RCC 7860 (cell line): ENCODE data around the gene ZNF438.
A peak's percentile ranks its signal among the peaks of the same experiment; 100 is the strongest.
"Not testable (repeated sequence)": the region's sequence is repeated elsewhere in the genome, so short reads cannot be mapped to it uniquely, and the experiment has no call there.

Experiments used
- DNase-seq: peaks from one replicate; pipeline ENCODE4 v3.0.0-alpha.2; 2015; ENCODE audit warnings: low spot score
- FAIRE-seq: peaks from 2 replicates; lab custom pipeline; 2012; peaks lifted over from hg19 to GRCh38; lab: Jason Lieb, UNC

The ZNF438 gene

DNA sequence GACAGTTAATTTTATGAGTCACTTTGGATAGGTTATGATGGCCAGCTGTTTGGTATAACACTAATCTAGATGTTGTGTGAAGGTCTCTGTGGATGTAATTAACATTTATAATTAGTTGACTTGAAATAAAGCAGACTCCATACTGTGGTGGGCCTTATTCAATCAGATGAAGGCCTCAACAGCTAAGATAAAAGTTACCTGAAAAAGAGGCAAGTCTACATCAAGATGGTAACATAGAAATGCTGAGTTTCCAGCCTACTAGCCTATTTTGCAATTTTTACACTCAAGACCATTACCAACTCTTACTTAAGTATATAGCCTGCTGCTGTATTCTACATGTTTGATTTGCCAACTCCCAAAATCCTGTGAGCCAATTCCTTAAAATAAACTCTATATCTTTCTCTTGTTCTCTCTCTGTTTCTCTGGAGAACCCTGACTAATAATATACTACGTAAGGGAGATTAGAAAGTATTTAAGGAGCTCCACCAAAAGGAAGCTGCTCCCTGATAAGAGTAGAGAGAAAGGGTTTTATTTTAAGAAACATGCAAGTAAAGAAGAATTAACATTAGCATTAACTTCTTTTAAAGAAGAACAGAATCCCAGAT lies 42.7 kb downstream of the ZNF438 start:
- DNase-seq (no peak), FAIRE-seq (no peak)

DNA sequence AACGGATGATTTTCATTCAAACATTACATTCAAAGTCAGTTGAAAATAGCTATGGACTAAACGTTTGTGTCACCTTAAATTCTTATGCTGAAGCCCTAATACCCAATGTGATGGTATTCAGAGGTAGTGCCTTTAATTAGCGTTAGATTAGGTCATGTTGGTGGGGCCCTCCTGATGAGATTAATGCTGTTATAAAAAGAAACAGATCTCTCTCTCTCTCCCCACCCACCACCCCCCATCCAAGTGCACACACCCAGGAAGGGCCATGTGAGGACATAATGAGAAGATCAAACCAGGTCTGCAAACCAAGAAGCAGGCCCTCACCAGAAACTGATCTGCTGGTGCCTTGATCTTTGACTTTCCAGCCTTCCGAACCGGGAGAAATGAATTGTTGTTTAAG lies 44.2 kb downstream of the ZNF438 start:
- DNase-seq (no peak), FAIRE-seq (no peak)

DNA sequence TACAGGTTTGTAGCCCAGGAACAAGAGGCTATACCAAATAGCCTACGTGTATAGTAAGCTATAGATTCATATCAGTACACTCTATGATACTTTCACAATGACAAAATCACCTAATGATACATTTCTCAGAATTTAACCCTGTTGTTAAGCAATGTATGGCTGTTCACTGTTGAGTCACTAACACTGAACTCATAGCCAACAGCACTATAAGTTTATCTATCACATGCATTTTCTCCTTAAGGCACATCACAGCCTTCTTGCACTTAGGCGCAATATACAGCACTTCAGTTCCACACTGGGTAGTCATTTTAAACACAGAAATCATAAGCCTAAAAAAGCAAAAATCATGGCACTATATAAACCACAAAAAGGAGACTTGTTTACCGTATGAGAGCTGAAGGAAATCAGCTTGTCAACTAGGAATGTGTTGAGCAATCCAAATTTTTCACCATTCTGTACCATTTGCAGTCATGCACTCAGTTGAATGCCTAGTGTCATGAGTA lies 45.6 kb downstream of the ZNF438 start:
- DNase-seq (no peak), FAIRE-seq (no peak)

DNA sequence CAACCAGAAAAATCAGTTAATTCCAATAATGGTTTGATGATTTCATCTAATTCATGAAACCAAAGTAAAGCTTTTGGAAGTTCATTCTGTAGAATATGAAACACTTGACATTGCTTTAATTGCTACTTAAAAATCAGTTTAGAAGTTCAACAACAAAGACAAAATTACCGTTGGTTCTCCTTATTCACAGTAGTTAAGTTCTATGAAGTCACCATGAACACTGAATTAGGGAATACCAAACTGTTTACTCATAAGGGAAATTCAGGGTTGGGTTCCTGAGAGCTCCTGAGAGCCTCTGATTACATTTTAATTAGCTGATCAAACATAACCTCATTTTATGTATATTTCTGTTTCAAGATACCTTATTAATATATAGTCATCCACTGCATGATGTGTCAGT lies 46.2 kb downstream of the ZNF438 start:
- FAIRE-seq = peak; percentile 30

DNA sequence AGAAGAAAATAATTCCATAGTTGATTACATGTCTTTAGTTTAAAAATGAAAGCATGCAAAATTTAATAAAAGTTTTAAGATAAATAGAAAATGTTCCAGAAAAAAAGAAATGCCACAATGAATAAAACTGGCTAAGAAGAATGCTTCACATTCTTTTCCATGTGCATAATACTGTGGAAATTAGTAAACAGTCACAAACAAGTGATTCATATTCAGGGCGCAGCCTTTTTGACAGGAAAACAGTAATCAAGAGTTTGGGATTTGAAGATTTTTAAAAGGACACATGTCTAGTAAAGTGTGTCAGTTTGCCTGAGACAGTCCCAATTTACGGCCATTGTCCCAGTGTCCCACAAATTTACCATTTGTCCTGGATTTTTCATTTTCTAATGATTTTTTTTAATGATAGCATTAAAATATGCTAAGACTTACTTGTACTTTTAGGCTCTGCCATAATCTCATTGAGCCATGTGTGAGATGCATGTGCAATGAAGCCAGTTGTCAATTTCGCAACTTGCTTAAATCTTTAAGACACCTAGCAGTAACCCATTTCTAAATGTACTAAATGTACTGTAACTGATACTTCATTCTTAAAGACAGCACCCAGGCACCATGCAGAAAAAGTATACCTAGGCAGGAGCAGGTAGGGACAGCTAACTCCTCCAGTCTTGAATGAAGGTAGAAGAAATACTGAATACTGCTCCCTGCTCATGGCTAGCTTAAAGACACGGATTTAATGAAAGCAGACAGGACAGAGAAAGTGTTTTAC lies 46.9 kb downstream of the ZNF438 start:
- DNase-seq (no peak), FAIRE-seq (no peak)

More for the DNA sequence above, 46.2 kb downstream of the ZNF438 start:
- DNase-seq = peak; percentile 38

DNA sequence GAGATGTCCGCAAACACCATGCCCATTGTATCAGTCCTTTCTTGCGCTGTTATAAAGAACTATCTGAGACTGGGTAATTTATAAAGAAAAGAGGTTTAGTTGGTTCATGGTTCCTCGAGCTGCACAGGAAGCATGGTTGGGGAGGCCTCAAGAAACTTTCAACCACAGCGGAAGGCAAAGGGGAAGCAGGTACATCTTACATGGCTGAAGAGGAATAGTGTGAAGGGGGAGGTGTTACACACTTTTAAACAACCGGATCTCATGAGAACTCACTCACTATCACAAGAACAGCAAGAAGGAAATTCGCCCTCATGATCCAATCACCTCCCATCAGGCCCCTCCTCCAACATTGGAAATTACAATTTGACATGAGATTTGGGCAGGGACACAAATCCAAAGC lies 48.5 kb downstream of the ZNF438 start:
- DNase-seq, FAIRE-seq: not testable (repeated sequence)

DNA sequence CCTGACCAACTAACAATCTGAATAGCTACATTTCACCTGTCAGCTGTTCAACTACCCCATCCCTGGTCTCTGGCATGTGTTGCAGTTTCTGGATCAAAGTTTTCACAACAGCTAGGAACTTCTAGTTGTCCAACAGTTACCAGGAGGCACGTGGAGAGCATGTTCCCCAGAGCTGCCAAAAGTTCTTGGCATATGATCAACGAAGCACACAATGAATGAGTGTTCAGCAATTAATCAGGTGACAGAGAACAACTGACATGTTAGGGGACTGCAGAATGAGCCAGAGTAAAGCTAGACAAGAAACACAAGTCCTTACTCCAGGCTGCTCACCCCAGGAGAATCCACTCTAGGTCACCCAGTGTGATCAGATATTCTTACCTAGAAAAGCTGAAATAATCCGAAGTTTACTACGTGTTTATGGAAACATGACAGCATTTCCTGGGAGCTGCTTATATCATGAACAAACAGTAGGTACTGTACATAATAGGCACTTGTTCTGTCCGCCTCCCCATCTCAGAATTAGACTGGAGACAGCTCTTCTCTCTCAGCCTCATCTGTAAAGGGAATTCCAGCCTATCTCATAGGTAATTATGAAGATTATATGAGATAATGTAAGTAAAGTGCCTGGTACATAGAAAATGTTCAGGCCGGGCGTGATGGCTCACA lies 50.6 kb downstream of the ZNF438 start:
- FAIRE-seq (no peak), DNase-seq (no peak)

DNA sequence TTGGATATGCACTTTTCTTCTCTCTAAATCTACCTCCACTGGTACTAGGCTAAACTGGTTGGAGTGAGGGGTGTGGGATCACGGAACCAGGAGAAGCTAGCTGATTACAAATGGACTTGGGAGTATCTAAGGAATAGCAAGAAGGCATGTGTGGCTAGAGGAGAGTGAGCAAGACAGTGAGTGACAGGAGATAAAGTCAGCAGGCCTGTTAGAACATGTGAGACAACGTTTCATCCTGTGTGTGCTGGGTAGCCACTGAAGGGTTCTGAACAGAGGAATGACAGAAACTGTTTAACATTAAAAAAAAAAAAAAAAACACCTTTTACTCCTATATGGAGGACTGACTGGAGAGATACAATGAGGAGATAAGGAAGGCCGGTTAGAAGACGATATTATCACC lies 51.7 kb downstream of the ZNF438 start:
- no peak for FAIRE-seq
- no peak for DNase-seq

DNA sequence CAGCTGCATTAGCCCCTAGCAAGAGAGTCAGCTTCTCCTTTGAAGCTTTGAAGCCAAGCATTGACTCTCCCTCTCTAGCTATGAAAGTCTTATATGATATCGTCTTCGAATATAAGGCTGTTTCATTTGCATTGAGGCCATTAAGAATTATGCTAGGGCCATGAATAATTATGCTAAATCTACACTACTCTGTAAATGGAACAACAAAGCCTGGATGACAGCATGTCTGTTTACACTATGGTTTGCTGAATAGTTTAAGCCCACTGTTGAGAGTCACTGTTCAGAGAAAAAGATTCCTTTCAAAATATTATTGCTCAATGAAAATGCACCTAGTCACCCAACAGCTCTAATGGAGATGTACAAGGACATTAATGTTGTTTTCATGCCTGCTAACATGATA lies 52.8 kb downstream of the ZNF438 start:
- DNase-seq (no peak), FAIRE-seq (no peak)

DNA sequence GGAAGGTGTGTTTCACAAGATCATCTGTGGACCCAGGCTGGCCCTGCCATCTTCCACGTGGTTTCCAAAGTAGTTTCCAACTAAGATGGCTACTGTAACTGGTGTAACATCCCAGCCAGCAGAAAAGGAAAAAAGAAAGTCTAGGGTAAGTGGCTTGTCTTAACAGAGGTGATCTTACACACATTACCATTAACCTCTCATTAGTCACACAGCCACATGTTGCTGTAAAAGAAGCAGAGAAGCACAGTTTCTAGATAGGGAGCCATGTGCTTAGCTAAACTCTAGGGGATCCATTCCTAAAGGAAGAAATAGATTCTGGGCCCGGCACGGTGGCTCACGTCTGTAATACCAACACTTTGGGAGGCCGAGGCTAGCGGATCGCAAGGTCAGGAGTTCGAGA lies 54.3 kb downstream of the ZNF438 start:
- FAIRE-seq (no peak), DNase-seq (no peak)

DNA sequence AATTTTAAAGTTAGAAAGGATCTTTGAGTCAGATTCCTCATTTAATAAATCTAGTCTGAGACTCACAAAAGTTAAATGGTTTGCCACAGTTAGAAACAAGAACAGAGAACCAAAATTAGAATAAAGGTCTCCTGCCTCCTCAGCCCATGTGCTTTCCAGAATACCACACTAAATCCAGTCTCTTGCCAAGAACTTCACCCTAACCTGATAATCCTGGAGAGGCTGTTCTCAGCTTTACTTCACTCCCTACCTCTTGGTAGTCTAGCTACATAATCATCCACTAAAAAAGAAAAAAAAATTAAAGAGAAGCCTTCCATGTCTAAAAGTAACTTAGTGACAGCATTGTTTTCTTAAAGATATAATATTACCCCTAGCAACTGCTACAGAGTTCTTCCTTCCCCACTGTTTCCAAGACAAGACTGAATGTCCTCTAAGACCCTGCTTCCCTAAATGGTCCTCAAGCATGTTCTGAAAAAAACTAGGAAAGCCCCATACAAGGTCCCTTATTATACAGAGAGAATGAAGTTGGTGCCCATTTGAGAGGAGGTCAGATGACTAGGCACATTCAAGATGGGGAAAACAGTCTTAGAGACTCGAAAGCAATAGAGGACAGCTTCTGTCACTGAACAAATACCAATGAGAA lies 56.8 kb downstream of the ZNF438 start:
- no peak for DNase-seq
- no peak for FAIRE-seq

DNA sequence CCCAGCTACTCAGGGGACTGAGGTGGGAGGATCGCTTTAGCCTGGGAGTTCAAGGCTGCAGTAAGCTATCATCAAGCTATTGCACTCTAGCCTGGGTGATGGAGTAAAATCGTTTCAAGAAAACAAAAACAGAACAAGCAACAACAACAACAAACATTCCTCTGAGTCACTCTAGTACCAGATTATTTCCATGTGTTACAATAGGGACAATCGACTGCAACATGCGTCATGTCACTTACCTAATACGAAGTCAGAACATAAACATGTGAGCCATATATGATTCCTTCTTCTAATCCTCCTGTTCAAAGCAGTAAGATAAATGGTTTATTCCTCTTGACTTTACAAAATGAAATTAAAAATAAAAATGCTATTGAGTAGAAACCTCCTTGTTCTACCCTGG lies 57.3 kb downstream of the ZNF438 start:
- FAIRE-seq = no peak
- no peak for DNase-seq

DNA sequence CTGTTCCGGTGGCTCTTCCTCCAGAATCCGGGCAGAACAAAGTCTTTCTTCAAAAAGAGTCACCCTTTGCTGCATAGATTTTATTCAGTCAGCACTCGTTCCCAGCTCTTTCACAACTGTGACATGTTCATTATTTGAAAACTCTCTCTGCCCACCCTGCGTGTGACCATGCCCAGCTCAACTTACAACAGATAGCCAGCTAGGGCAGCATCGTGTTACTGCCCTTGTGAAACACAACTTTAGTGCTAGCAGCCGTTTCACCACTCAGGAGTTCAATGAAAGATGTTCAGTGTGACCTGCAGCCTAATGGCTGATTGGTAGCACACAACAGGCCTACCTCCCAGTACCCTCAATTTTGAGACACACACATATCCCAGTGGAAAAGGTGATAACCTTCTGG lies 57.9 kb downstream of the ZNF438 start:
- FAIRE-seq (no peak), DNase-seq (no peak)

DNA sequence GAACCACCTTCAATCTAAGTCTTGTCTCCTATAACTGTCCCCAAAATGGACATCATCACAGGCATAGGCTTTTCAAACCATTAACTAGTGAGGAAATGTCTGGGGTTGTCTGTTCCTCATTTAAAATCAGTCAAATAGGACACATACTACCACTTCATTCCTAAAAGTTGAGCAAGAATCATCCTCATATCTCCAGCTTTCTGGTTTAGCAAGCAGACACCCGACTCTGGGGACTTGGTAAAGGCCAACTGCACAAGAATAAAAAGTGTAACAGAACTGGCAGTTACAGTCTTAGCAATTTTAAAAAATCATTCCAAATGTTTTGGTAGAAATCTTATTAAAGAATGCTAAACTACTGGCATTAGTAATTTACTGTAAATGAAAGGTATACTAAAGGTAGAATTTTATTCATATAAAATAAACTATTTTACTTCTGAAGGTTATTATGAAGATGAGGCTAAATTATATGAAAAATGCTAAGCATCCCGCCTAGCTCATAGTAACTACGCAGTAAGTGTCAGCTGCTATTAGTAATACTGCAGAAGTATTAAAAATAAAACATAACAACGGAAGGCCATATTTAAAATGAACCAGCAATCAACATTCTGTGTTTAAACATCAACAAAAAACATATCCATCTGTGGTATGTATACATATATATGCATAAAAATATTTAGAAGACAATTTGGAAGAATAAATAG lies 60.8 kb downstream of the ZNF438 start:
- DNase-seq = no peak
- no peak for FAIRE-seq

DNA sequence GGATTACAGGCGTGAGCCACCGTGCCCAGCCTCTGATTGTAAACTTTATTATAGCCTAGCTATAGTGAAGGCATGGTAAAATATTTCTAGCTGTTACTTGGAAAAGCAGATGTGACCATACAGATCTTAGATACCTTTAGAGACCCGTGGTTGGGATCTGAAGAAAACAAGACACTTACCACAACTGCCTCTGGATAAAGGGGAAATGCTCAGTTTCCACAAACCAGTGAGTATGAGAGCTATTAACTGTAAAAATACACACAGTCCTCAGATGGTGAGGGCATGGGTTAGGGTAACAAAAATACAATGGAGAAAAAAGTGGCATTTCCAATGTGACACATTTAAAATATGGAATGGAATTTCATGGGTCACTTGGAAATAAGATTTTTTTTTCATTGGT lies 63.0 kb downstream of the ZNF438 start:
- FAIRE-seq (no peak), DNase-seq (no peak)

DNA sequence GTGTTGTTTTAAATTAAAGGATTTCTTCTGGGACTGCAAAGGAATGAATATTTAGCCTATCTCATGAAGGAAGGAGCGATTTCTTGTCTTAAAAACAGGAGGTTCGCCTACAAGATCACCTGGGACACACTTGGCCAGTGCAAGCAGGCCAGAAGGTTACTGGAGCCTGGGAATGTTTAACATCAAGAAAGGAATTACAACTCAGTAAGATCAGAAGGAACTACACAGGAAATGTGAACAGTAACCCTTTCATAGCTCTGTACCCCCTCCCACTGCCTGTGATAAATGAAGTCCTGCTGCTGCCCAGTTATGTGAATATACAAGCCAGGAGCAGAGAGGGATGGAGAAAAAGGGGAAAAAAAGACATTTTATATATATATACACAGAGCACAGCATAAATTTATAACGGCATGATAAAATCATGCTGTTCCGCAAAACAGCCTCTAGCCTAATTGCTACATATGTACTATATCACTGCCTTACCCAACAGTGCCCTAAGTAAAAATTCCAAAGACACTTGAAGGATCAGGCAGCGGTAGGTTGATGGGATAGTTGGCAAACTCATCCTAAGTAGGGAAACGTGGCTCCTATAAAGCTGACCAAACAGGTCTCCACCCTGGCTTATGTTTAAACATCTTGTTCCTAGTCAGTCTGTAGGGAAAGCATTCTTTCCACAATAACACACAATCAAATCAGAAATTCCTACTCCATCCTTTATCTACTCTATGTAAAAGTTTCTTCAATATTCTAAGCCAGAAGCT lies 63.8 kb downstream of the ZNF438 start:
- FAIRE-seq (no peak), DNase-seq (no peak)

DNA sequence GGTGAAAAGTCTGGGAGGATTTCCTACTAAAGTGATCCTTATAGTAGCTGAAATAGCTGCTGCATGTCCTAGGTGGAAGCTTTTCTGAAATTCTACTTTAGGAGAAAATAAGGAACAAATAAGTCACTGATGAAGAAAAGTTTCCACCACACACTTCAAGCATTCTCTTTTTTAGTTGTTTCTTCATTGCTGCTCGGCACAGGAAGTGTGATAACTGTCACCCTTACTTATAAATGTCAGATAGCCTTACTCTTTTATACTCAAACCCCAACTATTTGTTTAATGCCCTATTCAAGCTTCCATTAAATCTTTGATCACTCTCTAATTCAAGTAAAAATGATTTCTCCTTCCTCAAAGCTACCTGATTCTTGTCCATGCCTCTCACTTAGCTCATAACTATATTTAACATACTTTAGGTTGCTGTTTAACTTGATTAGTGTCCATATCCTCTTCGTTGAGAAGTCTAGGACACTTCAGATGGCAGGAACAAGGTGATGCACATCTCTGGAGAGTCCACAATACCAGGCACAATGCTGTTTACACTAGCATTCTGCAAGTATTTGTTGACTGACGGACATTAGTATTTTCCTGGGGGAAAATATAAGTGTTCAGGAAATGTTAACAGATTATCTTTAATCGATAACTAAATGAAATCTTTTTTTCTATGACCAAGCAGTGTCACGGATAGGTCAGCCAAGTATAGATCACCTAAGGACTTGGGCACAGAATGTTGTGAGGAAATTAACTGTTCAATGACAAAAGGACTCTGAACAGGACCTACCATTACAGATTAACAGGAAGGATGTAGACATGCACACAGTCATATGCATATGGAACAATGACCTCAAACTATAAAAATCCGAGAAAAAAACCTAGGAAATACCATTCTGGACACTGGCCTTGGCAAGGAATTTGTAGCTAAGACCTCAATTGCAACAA lies 67.4 kb downstream of the ZNF438 start:
- no peak for FAIRE-seq
- no peak for DNase-seq

DNA sequence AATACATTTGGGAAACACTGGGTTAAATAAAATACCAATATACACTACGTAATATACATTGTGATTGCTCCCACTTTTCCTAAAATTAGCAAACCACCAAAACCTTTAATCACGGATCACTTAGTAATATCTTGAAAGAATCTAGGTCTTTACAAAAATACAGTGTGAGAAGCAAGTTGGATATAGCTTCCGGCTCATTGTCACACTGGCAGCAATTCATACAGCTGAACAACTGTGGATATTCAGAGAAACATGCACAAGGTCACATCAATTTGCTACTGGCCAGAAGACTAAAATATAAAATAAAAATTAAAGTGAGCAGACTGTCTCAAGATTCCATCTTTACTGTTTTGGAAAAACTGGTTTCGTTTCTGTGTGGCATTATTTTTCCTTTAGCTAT lies 69.1 kb downstream of the ZNF438 start:
- FAIRE-seq (no peak), DNase-seq (no peak)

DNA sequence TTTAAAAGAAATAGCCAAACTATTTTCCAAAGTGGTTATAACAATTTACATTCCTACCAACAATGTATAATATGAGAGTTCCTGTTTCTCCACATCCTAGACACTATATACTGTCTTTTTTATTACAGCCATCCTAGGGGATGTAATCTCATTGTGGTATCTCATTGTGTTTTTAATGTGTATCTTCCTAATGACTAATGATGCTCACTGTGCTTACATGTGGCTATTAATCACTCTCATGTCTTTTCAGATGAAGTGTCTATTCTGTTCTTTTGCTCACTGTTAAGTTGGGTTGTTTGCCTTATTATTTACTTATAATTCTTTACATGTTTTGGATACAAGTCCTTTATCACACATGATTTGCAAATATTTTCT lies 71.8 kb downstream of the ZNF438 start:
- DNase-seq = no peak
- no peak for FAIRE-seq
